HepG2 (cell line): Measurements from ENCODE around the gene VPS13C. TPM values are rescaled to one million over a fixed set of nuclear protein-coding genes. Genes with fewer than 3 reads are reported as not detected.

ENCODE experiments used
- CC2D1A ChIP-seq: sonication (generic); formaldehyde crosslinking; IDR thresholded peaks from 2 replicates; pipeline ENCODE4 v1.8.1; 2023; ENCODE audit warnings: mild to moderate bottlenecking, missing genetic modification reagents
- HNRNPH1 ChIP-seq: fragments of 200-400 bp; formaldehyde crosslinking; optimal IDR thresholded peaks from 2 replicates; pipeline ENCODE3; 2017; ENCODE audit warnings: mild to moderate bottlenecking, low read depth, low read length
- KDM2A ChIP-seq: sonication (generic); formaldehyde crosslinking; IDR thresholded peaks from 2 replicates; pipeline ENCODE4 v1.4.0; 2020; ENCODE audit warnings: low read depth, missing genetic modification reagents, borderline replicate concordance
- NR2C2 ChIP-seq: sonication (generic); formaldehyde crosslinking; IDR thresholded peaks from 2 replicates; pipeline ENCODE4 v1.4.0; 2020; ENCODE audit warnings: missing genetic modification reagents, mild to moderate bottlenecking, moderate library complexity, borderline replicate concordance
- SKI ChIP-seq: fragments of 450-650 bp; IDR thresholded peaks from one replicate; pipeline ENCODE4 v1.6.1; 2018; ENCODE audit warnings: mild to moderate bottlenecking; ENCODE audit not compliant: partially characterized antibody
- ZNF253 ChIP-seq: sonication (generic); formaldehyde crosslinking; IDR thresholded peaks from 2 replicates; pipeline ENCODE4 v1.8.0; 2022; ENCODE audit warnings: mild to moderate bottlenecking, missing genetic modification reagents, borderline replicate concordance
- polyA plus RNA-seq, 8 experiments: library from polyadenylated mRNA; depleted of rRNA in 3 of 8; stranded (reverse) in 7 of 8; unstranded in 1 of 8; fragments of >200 nt; fragmentation: Illumina TruSeq in 4 of 8; extraction: Trizol in 4 of 8; gene quantifications; 2 replicates each; pipeline versions ENCODE4 v1.2.1 to v1.2.3, GENCODE V29; 2011 to 2016; ENCODE audit warnings: low read depth in 4 of 8, missing spikeins in 1 of 8, mixed read lengths in 1 of 8; ENCODE audit not compliant: insufficient read depth in 1 of 8
- total RNA-seq, 5 experiments: library from RNA; depleted of rRNA; stranded (reverse); fragments of >200 nt; fragmentation: Illumina TruSeq; extraction: Trizol; gene quantifications; 2 replicates each; pipeline ENCODE4 v1.2.3, GENCODE V29; 2016; ENCODE audit warnings: low read depth in 1 of 5
- TF ChIP-seq, protein P1 (sequence below): sonication (generic); formaldehyde crosslinking; IDR thresholded peaks from 2 replicates; pipeline ENCODE4 v1.5.0; 2020; ENCODE audit warnings: mild to moderate bottlenecking, missing genetic modification reagents, borderline replicate concordance
- TF ChIP-seq, protein P2 (sequence below): sonication (generic); formaldehyde crosslinking; IDR thresholded peaks from 2 replicates; pipeline ENCODE4 v1.9.0; 2022; ENCODE audit warnings: low read depth, missing genetic modification reagents
- TF ChIP-seq, protein P3 (sequence below): sonication (generic); formaldehyde crosslinking; IDR thresholded peaks from 2 replicates; pipeline ENCODE4 v1.4.0; 2020; ENCODE audit warnings: missing genetic modification reagents

The VPS13C gene
- total and polyA plus RNA-seq, 2 of the 13 experiments (the other 11 are each of a cell fraction or from before 2014, with no cell fraction given), result 10.9 to 26.8 TPM

DNA sequence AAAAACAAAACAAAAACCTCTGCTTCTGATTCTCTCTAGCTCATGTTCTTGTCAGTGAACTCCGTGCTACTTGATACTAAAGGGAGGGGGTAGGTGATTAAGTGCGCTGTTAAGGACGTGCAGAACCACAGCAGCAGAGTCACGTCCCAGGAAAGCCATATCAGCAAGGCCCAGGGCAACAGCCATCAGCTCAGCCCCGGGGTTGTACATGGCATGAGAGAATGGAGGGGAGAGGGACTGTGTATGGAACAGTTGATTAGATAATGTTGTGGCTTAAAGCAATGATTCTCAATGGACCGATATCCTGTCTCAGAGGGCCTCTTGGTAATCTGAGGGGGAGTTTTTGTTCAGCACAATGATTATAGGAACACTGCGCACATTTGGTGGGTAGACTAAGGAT, 34.1 kb upstream of the VPS13C start (continued):
- TF ChIP-seq, protein P1, sequence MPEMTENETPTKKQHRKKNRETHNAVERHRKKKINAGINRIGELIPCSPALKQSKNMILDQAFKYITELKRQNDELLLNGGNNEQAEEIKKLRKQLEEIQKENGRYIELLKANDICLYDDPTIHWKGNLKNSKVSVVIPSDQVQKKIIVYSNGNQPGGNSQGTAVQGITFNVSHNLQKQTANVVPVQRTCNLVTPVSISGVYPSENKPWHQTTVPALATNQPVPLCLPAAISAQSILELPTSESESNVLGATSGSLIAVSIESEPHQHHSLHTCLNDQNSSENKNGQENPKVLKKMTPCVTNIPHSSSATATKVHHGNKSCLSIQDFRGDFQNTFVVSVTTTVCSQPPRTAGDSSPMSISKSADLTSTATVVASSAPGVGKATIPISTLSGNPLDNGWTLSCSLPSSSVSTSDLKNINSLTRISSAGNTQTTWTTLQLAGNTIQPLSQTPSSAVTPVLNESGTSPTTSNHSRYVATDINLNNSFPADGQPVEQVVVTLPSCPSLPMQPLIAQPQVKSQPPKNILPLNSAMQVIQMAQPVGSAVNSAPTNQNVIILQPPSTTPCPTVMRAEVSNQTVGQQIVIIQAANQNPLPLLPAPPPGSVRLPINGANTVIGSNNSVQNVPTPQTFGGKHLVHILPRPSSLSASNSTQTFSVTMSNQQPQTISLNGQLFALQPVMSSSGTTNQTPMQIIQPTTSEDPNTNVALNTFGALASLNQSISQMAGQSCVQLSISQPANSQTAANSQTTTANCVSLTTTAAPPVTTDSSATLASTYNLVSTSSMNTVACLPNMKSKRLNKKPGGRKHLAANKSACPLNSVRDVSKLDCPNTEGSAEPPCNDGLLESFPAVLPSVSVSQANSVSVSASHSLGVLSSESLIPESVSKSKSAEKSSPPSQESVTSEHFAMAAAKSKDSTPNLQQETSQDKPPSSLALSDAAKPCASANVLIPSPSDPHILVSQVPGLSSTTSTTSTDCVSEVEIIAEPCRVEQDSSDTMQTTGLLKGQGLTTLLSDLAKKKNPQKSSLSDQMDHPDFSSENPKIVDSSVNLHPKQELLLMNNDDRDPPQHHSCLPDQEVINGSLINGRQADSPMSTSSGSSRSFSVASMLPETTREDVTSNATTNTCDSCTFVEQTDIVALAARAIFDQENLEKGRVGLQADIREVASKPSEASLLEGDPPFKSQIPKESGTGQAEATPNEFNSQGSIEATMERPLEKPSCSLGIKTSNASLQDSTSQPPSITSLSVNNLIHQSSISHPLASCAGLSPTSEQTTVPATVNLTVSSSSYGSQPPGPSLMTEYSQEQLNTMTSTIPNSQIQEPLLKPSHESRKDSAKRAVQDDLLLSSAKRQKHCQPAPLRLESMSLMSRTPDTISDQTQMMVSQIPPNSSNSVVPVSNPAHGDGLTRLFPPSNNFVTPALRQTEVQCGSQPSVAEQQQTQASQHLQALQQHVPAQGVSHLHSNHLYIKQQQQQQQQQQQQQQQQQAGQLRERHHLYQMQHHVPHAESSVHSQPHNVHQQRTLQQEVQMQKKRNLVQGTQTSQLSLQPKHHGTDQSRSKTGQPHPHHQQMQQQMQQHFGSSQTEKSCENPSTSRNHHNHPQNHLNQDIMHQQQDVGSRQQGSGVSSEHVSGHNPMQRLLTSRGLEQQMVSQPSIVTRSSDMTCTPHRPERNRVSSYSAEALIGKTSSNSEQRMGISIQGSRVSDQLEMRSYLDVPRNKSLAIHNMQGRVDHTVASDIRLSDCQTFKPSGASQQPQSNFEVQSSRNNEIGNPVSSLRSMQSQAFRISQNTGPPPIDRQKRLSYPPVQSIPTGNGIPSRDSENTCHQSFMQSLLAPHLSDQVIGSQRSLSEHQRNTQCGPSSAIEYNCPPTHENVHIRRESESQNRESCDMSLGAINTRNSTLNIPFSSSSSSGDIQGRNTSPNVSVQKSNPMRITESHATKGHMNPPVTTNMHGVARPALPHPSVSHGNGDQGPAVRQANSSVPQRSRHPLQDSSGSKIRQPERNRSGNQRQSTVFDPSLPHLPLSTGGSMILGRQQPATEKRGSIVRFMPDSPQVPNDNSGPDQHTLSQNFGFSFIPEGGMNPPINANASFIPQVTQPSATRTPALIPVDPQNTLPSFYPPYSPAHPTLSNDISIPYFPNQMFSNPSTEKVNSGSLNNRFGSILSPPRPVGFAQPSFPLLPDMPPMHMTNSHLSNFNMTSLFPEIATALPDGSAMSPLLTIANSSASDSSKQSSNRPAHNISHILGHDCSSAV (CRISPR knock-in tag), result no peak
- TF ChIP-seq CC2D1A (CRISPR knock-in tag) (no peak), SKI (no peak), ZNF253 (CRISPR knock-in tag) (no peak), KDM2A (no peak), NR2C2 (CRISPR knock-in tag) (no peak), HNRNPH1 (no peak)
- TF ChIP-seq, protein P2, sequence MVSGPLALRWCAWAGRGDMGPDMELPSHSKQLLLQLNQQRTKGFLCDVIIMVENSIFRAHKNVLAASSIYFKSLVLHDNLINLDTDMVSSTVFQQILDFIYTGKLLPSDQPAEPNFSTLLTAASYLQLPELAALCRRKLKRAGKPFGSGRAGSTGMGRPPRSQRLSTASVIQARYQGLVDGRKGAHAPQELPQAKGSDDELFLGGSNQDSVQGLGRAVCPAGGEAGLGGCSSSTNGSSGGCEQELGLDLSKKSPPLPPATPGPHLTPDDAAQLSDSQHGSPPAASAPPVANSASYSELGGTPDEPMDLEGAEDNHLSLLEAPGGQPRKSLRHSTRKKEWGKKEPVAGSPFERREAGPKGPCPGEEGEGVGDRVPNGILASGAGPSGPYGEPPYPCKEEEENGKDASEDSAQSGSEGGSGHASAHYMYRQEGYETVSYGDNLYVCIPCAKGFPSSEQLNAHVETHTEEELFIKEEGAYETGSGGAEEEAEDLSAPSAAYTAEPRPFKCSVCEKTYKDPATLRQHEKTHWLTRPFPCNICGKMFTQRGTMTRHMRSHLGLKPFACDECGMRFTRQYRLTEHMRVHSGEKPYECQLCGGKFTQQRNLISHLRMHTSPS (CRISPR knock-in tag), result no peak
- TF ChIP-seq, protein P3, sequence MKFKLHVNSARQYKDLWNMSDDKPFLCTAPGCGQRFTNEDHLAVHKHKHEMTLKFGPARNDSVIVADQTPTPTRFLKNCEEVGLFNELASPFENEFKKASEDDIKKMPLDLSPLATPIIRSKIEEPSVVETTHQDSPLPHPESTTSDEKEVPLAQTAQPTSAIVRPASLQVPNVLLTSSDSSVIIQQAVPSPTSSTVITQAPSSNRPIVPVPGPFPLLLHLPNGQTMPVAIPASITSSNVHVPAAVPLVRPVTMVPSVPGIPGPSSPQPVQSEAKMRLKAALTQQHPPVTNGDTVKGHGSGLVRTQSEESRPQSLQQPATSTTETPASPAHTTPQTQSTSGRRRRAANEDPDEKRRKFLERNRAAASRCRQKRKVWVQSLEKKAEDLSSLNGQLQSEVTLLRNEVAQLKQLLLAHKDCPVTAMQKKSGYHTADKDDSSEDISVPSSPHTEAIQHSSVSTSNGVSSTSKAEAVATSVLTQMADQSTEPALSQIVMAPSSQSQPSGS (CRISPR knock-in tag), result no peak
